OCI-LY7 (cell line): ENCODE data around the gene DISP2. TPM values are rescaled to one million over a fixed set of nuclear protein-coding genes. Genes with fewer than 3 reads are reported as not detected.

ENCODE experiments used
- BruUV-seq: library from RNA; stranded (reverse); fragments of 400-500 nt; replicated peaks from 2 replicates; lab custom pipeline; 2021; lab: Mats Ljungman, UMichigan
- CTCF ChIA-PET: fragments of 300-600 bp; sonication (Branson Sonifier 250); formaldehyde crosslinking; loops from one replicate; lab custom pipeline; 2022; ENCODE audit warnings: antibody characterized with exemption; ENCODE audit not compliant: unreplicated experiment; lab: Charles Lee
- POLR2A ChIA-PET: fragments of 300-600 bp; sonication (Branson Sonifier 250); formaldehyde crosslinking; loops from one replicate; lab custom pipeline; 2022; ENCODE audit warnings: antibody characterized with exemption; lab: Charles Lee
- DNase-seq: peaks from one replicate; pipeline ENCODE4 v3.0.0-alpha.2; 2015; ENCODE audit warnings: low spot score
- H2AFZ ChIP-seq: fragments of 200-600 bp; sonication (generic), shearing (Covaris generic); 2 replicates; pipeline ENCODE4 v1.6.1; 2014; ENCODE audit warnings: mild to moderate bottlenecking, antibody characterized with exemption, low read length, moderate library complexity
- H3K27ac ChIP-seq: fragments of 200-600 bp; sonication (generic); 2 replicates; pipeline ENCODE4 v1.5.1; 2014; ENCODE audit warnings: mixed run types, low read depth, mild to moderate bottlenecking, moderate library complexity, low read length, inconsistent platforms; ENCODE audit not compliant: poor library complexity, severe bottlenecking
- H3K36me3 ChIP-seq: fragments of 200-600 bp; sonication (generic); 2 replicates; pipeline ENCODE4 v1.6.1; 2014; ENCODE audit warnings: mild to moderate bottlenecking, antibody characterized with exemption, low read length, moderate library complexity, mixed read lengths; ENCODE audit not compliant: insufficient read depth
- H3K4me1 ChIP-seq: fragments of 200-600 bp; sonication (generic); 2 replicates; pipeline ENCODE4 v1.5.1; 2014; ENCODE audit warnings: mild to moderate bottlenecking, low read length; ENCODE audit not compliant: insufficient read depth, poor library complexity, severe bottlenecking
- H3K4me2 ChIP-seq: fragments of 200-600 bp; sonication (generic); 2 replicates; pipeline ENCODE4 v1.6.1; 2014; ENCODE audit warnings: mild to moderate bottlenecking, low read length
- H3K4me3 ChIP-seq: fragments of 200-600 bp; sonication (generic); 2 replicates; pipeline ENCODE4 v1.5.1; 2014; ENCODE audit warnings: mild to moderate bottlenecking, low read depth, low read length; ENCODE audit not compliant: poor library complexity, severe bottlenecking
- H3K79me2 ChIP-seq: fragments of 200-600 bp; sonication (generic); 2 replicates; pipeline ENCODE4 v1.6.1; 2016; ENCODE audit warnings: low read depth, mild to moderate bottlenecking, low read length, moderate library complexity, mixed read lengths; ENCODE audit not compliant: insufficient read depth
- H3K9me2 ChIP-seq: fragments of 200-600 bp; sonication (generic); 2 replicates; pipeline ENCODE4 v1.6.1; 2016; ENCODE audit warnings: mild to moderate bottlenecking, low read length, mixed read lengths; ENCODE audit not compliant: insufficient read depth
- H3K9me3 ChIP-seq: fragments of 200-600 bp; sonication (generic); 2 replicates; pipeline ENCODE4 v1.6.1; 2014; ENCODE audit warnings: mild to moderate bottlenecking, mixed run types, low read length, mixed read lengths
- H4K20me1 ChIP-seq: fragments of 200-600 bp; sonication (generic); 2 replicates; pipeline ENCODE4 v1.6.1; 2014; ENCODE audit warnings: mild to moderate bottlenecking, antibody characterized with exemption, low read length, moderate library complexity, mixed read lengths; ENCODE audit not compliant: insufficient read depth
- CTCF ChIP-seq: fragments of 200-600 bp; sonication (generic); conservative IDR thresholded peaks from 2 replicates; pipeline ENCODE4 v1.5.1; 2014; ENCODE audit warnings: mild to moderate bottlenecking, antibody characterized with exemption, low read length, moderate library complexity, mixed read lengths
- EZH2phosphoT487 ChIP-seq: fragments of 200-600 bp; sonication (generic); IDR thresholded peaks from 2 replicates; pipeline ENCODE4 v1.6.1; 2018; ENCODE audit warnings: low read depth, borderline replicate concordance, mild to moderate bottlenecking, mixed run types, antibody characterized with exemption, low read length, moderate library complexity, mixed read lengths
- intact Hi-C: fragments of 100-400 bp; cut with micrococcal nuclease; formaldehyde crosslinking; loops from one replicate; pipeline ENCODE4 v1.10.0; 2022; ENCODE audit not compliant: unreplicated experiment
- total RNA-seq, 2 experiments: library from RNA; depleted of rRNA in 1 of 2; stranded (reverse); fragments of >200 nt in 1 of 2; shearing (Covaris generic) in 1 of 2; gene quantifications; 2 replicates each; pipeline ENCODE4 v1.2.3, GENCODE V29; 2014 to 2022

Gene DISP2
- total RNA-seq, 2 experiments from 2014 or later: 0.03 to 0.25 TPM

DNA sequence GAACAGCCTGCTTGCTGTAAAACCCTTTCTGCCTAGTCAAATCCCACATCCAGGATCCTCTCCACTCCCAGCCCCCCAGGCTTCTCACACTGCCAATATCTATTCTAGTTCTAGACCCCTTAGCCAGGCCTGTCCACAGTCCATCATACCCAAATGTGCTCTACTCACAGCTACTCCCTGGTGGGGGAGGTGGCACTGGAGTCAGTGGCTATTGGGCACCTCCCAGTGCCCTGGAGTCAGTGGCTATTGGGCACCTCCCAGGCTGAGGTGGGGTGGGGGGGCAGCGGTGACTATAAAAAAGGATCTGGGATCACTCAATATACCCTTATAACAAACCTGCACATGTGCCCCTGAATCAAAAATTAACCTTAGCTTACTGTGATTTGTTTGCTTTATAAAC, 773 bp upstream of the DISP2 start:
- POLR2A ChIA-PET: interaction anchor here (0.9 to 1.2 kb wide), 2 partner anchors 14 to 26 kb away, joined by 3 to 4 read pairs; partner anchors contain the start of gene KNSTRN
- Histone ChIP-seq H3K36me3 (no peaks in the 10 kb centered on the region), H3K4me3 (peak overlapping the region; percentile 80), H3K4me2 (peak overlapping the region; percentile 96), H2AFZ (peak overlapping the region; percentile 74; the same call in 1 of the 2 replicates), H3K4me1 (peaks cover 11% of the 10 kb centered on the region), H3K9me3 (no peaks in the 10 kb centered on the region), H3K79me2 (no peaks in the 10 kb centered on the region), H4K20me1 (no peaks in the 10 kb centered on the region), H3K9me2 (no peaks in the 10 kb centered on the region), H3K27ac (no peak overlapping the region)
- DNase-seq: no peak
- CTCF ChIA-PET: no interaction called here
- intact Hi-C loops: no loop called here
- no peak for TF ChIP-seq EZH2phosphoT487
- BruUV-seq: no TSS peak

DNA sequence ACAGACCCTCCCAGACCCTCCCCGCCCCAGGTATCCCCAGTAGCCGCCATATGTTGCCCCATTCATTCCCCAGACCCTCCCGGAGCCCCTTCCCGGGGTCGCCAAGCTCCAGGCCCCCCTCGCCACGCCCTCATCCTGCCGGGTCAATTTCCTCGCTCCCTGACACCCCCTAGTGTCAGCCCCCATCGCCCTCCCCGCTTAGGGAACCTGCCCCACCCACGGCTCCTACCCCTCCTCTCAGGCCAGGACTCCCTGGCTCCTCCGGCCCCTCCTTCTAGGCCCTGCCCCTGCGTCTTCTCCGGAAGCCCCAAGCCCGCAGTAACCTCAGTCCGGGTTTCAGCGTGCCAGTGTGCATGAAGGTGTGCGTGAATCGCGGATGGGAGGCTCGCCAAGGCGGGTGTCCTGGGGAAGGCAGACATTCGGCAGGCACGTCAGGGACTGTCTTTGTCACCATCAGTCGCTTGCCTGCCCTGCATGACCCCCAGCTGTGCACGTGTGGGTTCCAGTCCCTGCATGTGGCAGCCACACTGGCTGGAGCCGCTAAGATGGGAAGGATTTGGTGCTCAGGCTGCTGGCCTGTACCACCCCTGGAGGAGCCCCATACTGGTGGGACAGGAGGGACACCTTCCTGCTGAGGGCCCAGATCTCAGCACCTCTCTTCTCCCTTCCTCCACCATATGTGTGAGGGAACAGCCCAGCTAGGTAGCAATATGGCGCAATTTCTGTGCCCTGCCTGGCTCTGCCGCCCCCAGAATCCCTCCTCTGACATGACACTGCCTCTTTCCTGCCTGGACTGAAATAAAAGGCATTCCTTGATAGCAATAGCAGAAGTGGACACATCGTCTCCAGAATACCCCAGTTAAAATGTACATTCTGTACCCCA, 693 bp downstream of the DISP2 start:
- Histone ChIP-seq H3K36me3 (no peaks in the 10 kb centered on the region), H3K27ac (no peak overlapping the region), H3K4me2 (peak overlapping the region; percentile 96), H3K4me1 (peaks cover 11% of the 10 kb centered on the region), H3K9me3 (no peaks in the 10 kb centered on the region), H3K4me3 (peak overlapping the region; percentile 80), H3K79me2 (no peaks in the 10 kb centered on the region), H4K20me1 (no peaks in the 10 kb centered on the region), H2AFZ (peak overlapping the region; percentile 74; the same call in 1 of the 2 replicates), H3K9me2 (no peaks in the 10 kb centered on the region)
- no peak for TF ChIP-seq EZH2phosphoT487
- TF ChIP-seq CTCF: peak; percentile 62
- peak; percentile 75 for DNase-seq
- intact Hi-C loops: no loop called here
- CTCF ChIA-PET: interaction anchor here (0.7 kb wide), 1 partner anchor 48 kb away, joined by 3 read pairs; no protein-coding TSS in a partner anchor
- POLR2A ChIA-PET: no interaction called here
- no TSS peak for BruUV-seq

DNA sequence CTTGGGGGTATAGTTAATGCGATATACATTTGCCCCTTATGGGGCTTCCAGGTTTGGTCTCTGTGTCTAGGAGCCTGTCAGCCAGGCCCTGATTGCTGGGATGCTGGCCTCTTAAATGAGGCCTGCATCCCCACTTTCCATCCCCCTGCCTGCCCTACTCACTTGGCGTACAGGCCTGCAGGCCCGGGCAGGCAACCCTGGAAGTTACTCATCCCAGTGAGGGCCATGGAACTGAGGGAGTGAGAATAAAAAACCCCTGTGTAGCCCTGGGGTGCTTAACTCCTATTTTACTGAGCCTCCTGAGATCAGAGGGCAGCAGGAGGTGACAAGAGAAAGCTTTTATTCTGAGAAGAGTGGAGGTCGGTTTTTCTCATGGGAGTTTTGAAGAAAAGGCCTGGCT, 2.0 kb downstream of the DISP2 start:
- ChIA-PET CTCF (no interaction called here), POLR2A (no interaction called here)
- Histone ChIP-seq H3K4me2 (no peak overlapping the region), H3K79me2 (no peaks in the 10 kb centered on the region), H3K9me3 (no peaks in the 10 kb centered on the region), H3K4me1 (peaks cover 11% of the 10 kb centered on the region), H3K4me3 (no peak overlapping the region), H3K36me3 (no peaks in the 10 kb centered on the region), H3K27ac (no peak overlapping the region), H4K20me1 (no peaks in the 10 kb centered on the region), H3K9me2 (no peaks in the 10 kb centered on the region), H2AFZ (no peak overlapping the region)
- intact Hi-C loops: no loop called here
- no TSS peak for BruUV-seq
- DNase-seq: no peak
- no peak for TF ChIP-seq CTCF
- no peak for TF ChIP-seq EZH2phosphoT487
